SK-N-SH (cell line): Measurements from ENCODE around the gene MYO15A. TPM values are rescaled to one million over a fixed set of nuclear protein-coding genes. Genes with fewer than 3 reads are reported as not detected.

ENCODE experiments used
- CTCF ChIA-PET: fragments of 300-600, 350-600 bp; formaldehyde crosslinking; extraction: SDS; loops from one replicate; lab custom pipeline; 2021; lab: Yijun Ruan, JAX
- POLR2A ChIA-PET: fragments of 350-600 bp; sonication (Branson Sonifier 250); formaldehyde crosslinking; extraction: SDS; loops from one replicate; lab custom pipeline; 2020; ENCODE audit warnings: antibody characterized with exemption, inconsistent platforms; lab: Yijun Ruan, JAX
- DNase-seq: peaks from one replicate; pipeline ENCODE4 v3.0.0; 2012
- H2AFZ ChIP-seq: fragments of 200-600 bp; sonication (generic); 2 replicates; pipeline ENCODE4 v1.8.1; 2016; ENCODE audit warnings: antibody characterized with exemption, mild to moderate bottlenecking, low read depth
- H3F3A ChIP-seq: fragments of 200-600 bp; sonication (generic); replicated peaks from 2 replicates; pipeline ENCODE3; 2016; ENCODE audit warnings: antibody characterized with exemption, mild to moderate bottlenecking; ENCODE audit not compliant: insufficient read depth
- H3K27ac ChIP-seq, 2 experiments: fragments of 200-500 bp in 1 of 2; fragments of 200-600 bp in 1 of 2; sonication (Bioruptor generic) in 1 of 2; sonication (generic), shearing (Covaris generic) in 1 of 2; 2 replicates each; pipeline versions ENCODE4 v1.5.1 to v1.6.1; 2014 to 2016; ENCODE audit warnings: low read depth in 2 of 2, inconsistent platforms in 1 of 2, low read length in 1 of 2, mild to moderate bottlenecking in 1 of 2, mixed read lengths in 1 of 2
- H3K27me3 ChIP-seq: fragments of 200-600 bp; sonication (generic), shearing (Covaris generic); 2 replicates; pipeline ENCODE4 v1.6.1; 2016; ENCODE audit warnings: mixed run types; ENCODE audit not compliant: insufficient read depth
- H3K36me3 ChIP-seq, 2 experiments: fragments of 200-500 bp in 1 of 2; fragments of 200-600 bp in 1 of 2; sonication (Bioruptor generic) in 1 of 2; sonication (generic) in 1 of 2; replicated peaks in 1 of 2; 2 replicates each; pipeline versions ENCODE3 to v1.5.1; 2014 to 2016; ENCODE audit warnings: low read length in 1 of 2, mild to moderate bottlenecking in 1 of 2; ENCODE audit not compliant: insufficient read depth in 2 of 2, control insufficient read depth in 1 of 2
- H3K4me1 ChIP-seq, 2 experiments: fragments of 200-500 bp in 1 of 2; fragments of 200-600 bp in 1 of 2; sonication (Bioruptor generic) in 1 of 2; sonication (generic), shearing (Covaris generic) in 1 of 2; 2 replicates each; pipeline versions ENCODE4 v1.5.1 to v1.6.1; 2014 to 2016; ENCODE audit warnings: low read depth in 1 of 2, low read length in 1 of 2, mixed run types in 1 of 2; ENCODE audit not compliant: insufficient read depth in 2 of 2, control insufficient read depth in 1 of 2
- H3K4me2 ChIP-seq: fragments of 200-600 bp; sonication (generic), shearing (Covaris generic); 2 replicates; pipeline ENCODE4 v1.6.1; 2017; ENCODE audit warnings: mixed run types
- H3K4me3 ChIP-seq, 2 experiments: fragments of 200-500 bp in 1 of 2; fragments of 200-600 bp in 1 of 2; sonication (Bioruptor generic) in 1 of 2; sonication (generic), shearing (Covaris generic) in 1 of 2; 2 replicates each; pipeline versions ENCODE4 v1.5.1 to v1.8.1; 2014 to 2016; ENCODE audit warnings: low read depth in 2 of 2, inconsistent platforms in 1 of 2, low read length in 1 of 2, mild to moderate bottlenecking in 1 of 2, mixed read lengths in 1 of 2, moderate library complexity in 1 of 2
- H3K79me2 ChIP-seq: fragments of 200-600 bp; sonication (generic); 2 replicates; pipeline ENCODE4 v1.8.1; 2017; ENCODE audit warnings: mild to moderate bottlenecking; ENCODE audit not compliant: insufficient read depth
- H3K9ac ChIP-seq: fragments of 200-600 bp; sonication (generic); 2 replicates; pipeline ENCODE4 v1.6.1; 2017; ENCODE audit warnings: mixed run types
- H3K9me2 ChIP-seq: fragments of 200-600 bp; sonication (generic); 2 replicates; pipeline ENCODE4 v1.6.1; 2017; ENCODE audit warnings: mixed run types
- H3K9me3 ChIP-seq: fragments of 200-600 bp; sonication (generic); 2 replicates; pipeline ENCODE4 v1.6.1; 2017; ENCODE audit warnings: mixed run types, mild to moderate bottlenecking, moderate library complexity
- H4K20me1 ChIP-seq: fragments of 200-600 bp; sonication (generic); 2 replicates; pipeline ENCODE4 v1.6.1; 2017; ENCODE audit warnings: mild to moderate bottlenecking, mixed run types; ENCODE audit not compliant: insufficient read depth
- EP300 ChIP-seq, 2 experiments: IDR thresholded peaks; 2 replicates each; pipeline versions ENCODE4 v1.4.0 to v1.6.1; 2012; ENCODE audit warnings: borderline replicate concordance in 1 of 2, low read depth in 1 of 2, low read length in 1 of 2
- EZH2phosphoT487 ChIP-seq: fragments of 200-600 bp; sonication (generic); IDR thresholded peaks from 2 replicates; pipeline ENCODE4 v1.6.1; 2017; ENCODE audit warnings: low read depth, mixed run types, mild to moderate bottlenecking, antibody characterized with exemption, moderate library complexity, borderline replicate concordance
- FOSL2 ChIP-seq: IDR thresholded peaks from 2 replicates; pipeline ENCODE4 v1.4.0; 2012; ENCODE audit warnings: low read depth, mild to moderate bottlenecking, moderate library complexity, borderline replicate concordance
- FOXM1 ChIP-seq: IDR thresholded peaks from 2 replicates; pipeline ENCODE4 v1.4.0; 2012; ENCODE audit warnings: low read depth, mild to moderate bottlenecking
- JUND ChIP-seq: IDR thresholded peaks from 2 replicates; pipeline ENCODE4 v1.4.0; 2012
- MAX ChIP-seq: IDR thresholded peaks from 2 replicates; pipeline ENCODE4 v1.4.0; 2012; ENCODE audit warnings: low read depth
- MXI1 ChIP-seq: IDR thresholded peaks from 2 replicates; pipeline ENCODE4 v1.6.1; 2012; ENCODE audit warnings: mild to moderate bottlenecking, low read depth, low read length, improper control_type of control experiment
- NFIC ChIP-seq: IDR thresholded peaks from 2 replicates; pipeline ENCODE4 v1.4.0; 2012; ENCODE audit warnings: borderline replicate concordance
- PBX3 ChIP-seq: IDR thresholded peaks from 2 replicates; pipeline ENCODE4; 2012
- RAD21 ChIP-seq: IDR thresholded peaks from 2 replicates; pipeline ENCODE4 v1.6.1; 2012; ENCODE audit warnings: mild to moderate bottlenecking, low read length
- RXRA ChIP-seq: IDR thresholded peaks from 2 replicates; pipeline ENCODE4 v1.4.0; 2012; ENCODE audit warnings: low read depth, mild to moderate bottlenecking, borderline replicate concordance
- SMC3 ChIP-seq: IDR thresholded peaks from 2 replicates; pipeline ENCODE4 v1.6.1; 2012; ENCODE audit warnings: low read depth, low read length, improper control_type of control experiment
- TEAD4 ChIP-seq: IDR thresholded peaks from 2 replicates; pipeline ENCODE4 v1.4.0; 2012; ENCODE audit warnings: mild to moderate bottlenecking, borderline replicate concordance; ENCODE audit not compliant: insufficient read depth
- ZBTB33 ChIP-seq: IDR thresholded peaks from 2 replicates; pipeline ENCODE4 v1.4.0; 2012; ENCODE audit warnings: low read depth, borderline replicate concordance
- WGBS: methylation state at CpG from one replicate; pipeline ENCODE4 v1.1.6; 2017; ENCODE audit warnings: low lambda C conversion rate; 5-methylcytosine and 5-hydroxymethylcytosine counted together
- polyA plus RNA-seq, 3 experiments: library from polyadenylated mRNA; depleted of rRNA; stranded (reverse); fragments of >200 nt; gene quantifications; 2 replicates each; pipeline ENCODE4 v1.2.3, GENCODE V29; 2012

MYO15A gene
- polyA plus RNA-seq, 1 of the 3 experiments (the other 2 are of a cell fraction) = 0.43 TPM

DNA sequence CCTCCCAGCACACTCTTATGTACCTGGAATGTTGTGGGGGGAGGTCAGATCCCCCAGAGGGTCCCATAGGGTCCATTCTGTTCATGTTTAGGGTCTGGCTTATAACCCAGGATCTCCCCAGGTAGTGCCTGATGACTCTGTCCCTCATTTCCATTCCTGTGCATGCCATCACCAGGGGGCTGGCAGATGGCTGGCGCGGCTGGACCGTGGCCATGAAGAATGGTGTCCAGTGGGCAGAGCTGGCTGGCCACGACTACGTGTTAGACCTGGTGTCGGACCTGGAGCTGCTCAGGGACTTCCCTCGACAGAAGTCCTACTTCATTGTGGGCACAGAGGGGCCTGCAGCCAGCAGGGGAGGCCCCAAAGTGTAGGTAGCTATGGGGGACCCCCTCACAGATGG is 40.0 kb downstream of the MYO15A start:
- ChIA-PET POLR2A (no interaction called here), CTCF (interaction anchor here (1.9 kb wide), 1 partner anchor 11 kb away, joined by 5 read pairs; no protein-coding TSS in a partner anchor)
- Histone ChIP-seq H4K20me1 (no peaks in the 10 kb centered on the region), H3K9ac (no peak overlapping the region), H3K9me2 (no peaks in the 10 kb centered on the region), H3K9me3 (no peaks in the 10 kb centered on the region), H3K79me2 (no peaks in the 10 kb centered on the region), H3K4me1 (no peaks in the 10 kb centered on the region; a peak in 1 of 4 replicates), H3K4me2 (no peak overlapping the region), H3K4me3 (no peak overlapping the region), H3K27ac (no peak overlapping the region), H3K27me3 (no peaks in the 10 kb centered on the region), H2AFZ (no peak overlapping the region), H3F3A (no peaks in the 10 kb centered on the region), H3K36me3 (no peaks in the 10 kb centered on the region)
- no peak for TF ChIP-seq RXRA
- TF ChIP-seq ZBTB33 = no peak
- DNase-seq = no peak
- 88% methylated on average over 7 of the region's 7 CpGs for WGBS

DNA sequence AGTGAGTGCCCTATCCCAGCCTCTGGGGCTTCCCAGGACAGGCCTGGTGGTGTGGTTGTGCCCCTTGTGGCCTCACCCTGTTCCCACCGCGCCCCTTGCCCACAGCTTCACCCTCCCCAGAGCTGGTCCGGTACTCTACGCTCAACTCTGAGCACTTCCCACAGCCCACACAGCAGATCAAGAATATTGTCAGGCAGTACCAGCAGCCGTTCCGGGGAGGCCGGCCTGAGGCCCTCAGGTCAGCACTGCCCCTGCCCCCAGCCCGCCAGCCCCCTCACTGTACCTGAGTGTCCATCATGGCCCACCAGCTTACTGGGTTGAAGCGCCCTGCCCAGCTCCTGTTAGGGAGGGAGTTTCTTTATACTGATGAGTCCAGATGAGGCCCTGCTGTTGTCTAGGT is 42.7 kb downstream of the MYO15A start:
- CTCF ChIA-PET = interaction anchor here (0.7 to 2.1 kb wide), 4 partner anchors 9 to 14 kb away, joined by 3 to 8 read pairs (median 6); no protein-coding TSS in a partner anchor
- Histone ChIP-seq H3K4me1 (peaks cover 0 to 3% of the 10 kb centered on the region in 2 experiments; a peak in 1 of 4 replicates), H3K9ac (no peak overlapping the region), H3K79me2 (no peaks in the 10 kb centered on the region), H3F3A (no peaks in the 10 kb centered on the region), H3K9me3 (no peaks in the 10 kb centered on the region)
- TF ChIP-seq EP300 (IDR thresholded peaks at IDR 0.05; ENCODE audit: borderline replicate concordance in 1 of 2, low read depth in 1 of 2, low read length in 1 of 2) (no peak), PBX3 (no peak), MXI1 (no peak), FOXM1 (no peak), TEAD4 (no peak), NFIC (no peak), EZH2phosphoT487 (no peak), MAX (no peak), RXRA (no peak), RAD21 (no peak), FOSL2 (no peak), JUND (no peak), SMC3 (no peak)
- TF ChIP-seq, all 33 proteins: peak for 0
- H3K27ac ChIP-seq = no peak overlapping the region
- H4K20me1 ChIP-seq = no peaks in the 10 kb centered on the region
- no peaks in the 10 kb centered on the region for H3K36me3 ChIP-seq
- no peak overlapping the region for H2AFZ ChIP-seq
- no peaks in the 10 kb centered on the region for H3K9me2 ChIP-seq
- no peaks in the 10 kb centered on the region for H3K27me3 ChIP-seq
- POLR2A ChIA-PET = interaction anchor here (0.7 kb wide), 1 partner anchor 38 kb away, joined by 5 read pairs; no protein-coding TSS in a partner anchor
- WGBS = no CpG with 5 or more reads among the region's 9 CpGs
- no peak overlapping the region for H3K4me2 ChIP-seq
- H3K4me3 ChIP-seq = no peak overlapping the region
- DNase-seq = no peak
